IPS-NIHi7 (cell line): Measurements from ENCODE around the gene NOL4L.
A peak's percentile ranks its signal among the peaks of the same experiment; 100 is the strongest.
"Not testable (repeated sequence)": the region's sequence is repeated elsewhere in the genome, so short reads cannot be mapped to it uniquely, and the experiment has no call there.

ENCODE experiments used
- DNase-seq: peaks from one replicate; pipeline ENCODE4 v3.0.0; 2012; ENCODE audit warnings: mixed read lengths; ENCODE audit errors: extremely low spot score

The NOL4L gene

DNA sequence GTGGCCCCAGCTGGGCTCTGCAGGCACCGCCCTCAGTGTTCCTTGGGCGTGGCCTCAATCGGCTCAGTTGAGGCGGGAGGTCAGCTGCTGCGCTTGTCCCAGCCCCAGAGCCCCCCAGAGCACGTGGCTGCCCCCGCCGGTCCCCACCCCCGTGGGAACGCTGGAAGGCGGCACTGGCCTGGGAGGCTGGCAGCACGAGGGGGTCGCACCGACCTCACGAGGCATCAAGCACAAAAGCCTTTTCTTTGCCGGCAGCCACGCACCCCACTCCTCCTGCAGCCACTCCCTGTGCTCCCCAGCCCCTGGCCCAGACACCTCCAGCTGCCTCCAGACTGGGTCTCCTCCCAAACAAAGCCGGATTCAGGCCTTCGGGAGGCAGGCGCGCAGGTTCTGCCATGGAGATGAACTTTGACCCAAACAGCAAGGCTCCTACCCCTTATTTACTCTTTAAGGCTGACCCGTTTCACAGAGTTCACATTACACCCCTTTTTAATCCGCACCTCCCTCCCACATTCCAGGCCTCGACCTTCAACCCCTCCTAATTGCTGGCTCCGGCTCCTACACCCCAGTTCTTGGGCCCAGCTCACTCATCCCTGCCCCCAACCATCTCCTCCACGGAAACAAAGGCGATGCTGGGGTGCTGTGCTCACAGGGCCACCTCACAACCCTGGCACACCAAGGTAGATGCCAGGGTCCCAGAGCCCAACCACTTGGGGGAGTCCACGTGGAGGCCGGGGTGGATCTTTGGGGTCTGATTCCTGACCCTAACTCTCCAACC is 111.7 kb downstream of the NOL4L start:
- no peak for DNase-seq

DNA sequence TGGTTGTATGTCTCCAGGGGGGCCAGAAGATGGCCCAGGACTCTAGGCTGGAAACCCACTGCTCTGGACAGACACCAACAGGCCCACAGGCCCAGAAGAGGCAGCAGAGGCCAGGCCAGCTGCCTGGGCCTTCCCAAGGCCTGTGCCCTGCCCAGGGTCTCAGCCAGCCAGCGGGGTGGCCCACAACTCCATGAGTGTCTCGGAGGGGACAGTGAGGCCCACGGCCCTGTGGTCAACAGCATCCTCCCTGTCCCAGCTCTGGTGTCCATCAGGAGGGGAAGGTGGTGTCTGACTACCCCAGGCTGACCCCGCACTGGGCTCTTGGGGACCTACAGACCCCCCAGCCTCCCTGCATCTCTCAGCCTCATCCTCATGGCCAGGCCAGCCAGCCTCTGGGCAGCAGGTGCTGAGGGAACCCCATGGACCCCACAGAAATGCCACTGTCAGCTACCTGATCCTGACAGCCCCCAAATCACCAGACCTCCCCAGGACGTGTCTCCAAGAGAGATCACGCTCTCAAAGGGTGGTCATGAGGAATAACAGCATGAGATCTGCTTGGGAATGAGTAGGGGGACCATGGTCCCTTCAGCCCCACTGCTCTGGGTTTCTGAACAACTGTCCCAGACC is 112.4 kb downstream of the NOL4L start:
- no peak for DNase-seq

DNA sequence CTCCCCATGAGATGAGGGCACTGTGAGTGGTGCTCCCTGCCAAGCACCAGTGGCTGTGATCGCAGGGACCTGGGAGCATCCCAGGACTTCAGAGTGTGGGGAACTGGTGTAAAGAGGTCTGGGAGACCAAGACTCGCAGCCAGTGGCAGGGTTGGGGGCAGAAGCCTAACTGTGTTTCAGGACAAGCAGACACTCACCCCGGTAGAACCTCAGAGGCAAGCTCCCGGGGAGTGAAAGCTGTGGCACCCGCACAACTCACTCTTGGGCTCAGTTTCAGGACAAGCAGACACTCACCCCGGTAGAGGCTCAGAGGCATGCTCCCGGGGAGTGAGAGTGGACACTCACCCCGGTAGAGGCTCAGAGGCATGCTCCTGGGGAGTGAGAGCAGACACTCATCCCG is 114.2 kb downstream of the NOL4L start:
- no peak for DNase-seq

DNA sequence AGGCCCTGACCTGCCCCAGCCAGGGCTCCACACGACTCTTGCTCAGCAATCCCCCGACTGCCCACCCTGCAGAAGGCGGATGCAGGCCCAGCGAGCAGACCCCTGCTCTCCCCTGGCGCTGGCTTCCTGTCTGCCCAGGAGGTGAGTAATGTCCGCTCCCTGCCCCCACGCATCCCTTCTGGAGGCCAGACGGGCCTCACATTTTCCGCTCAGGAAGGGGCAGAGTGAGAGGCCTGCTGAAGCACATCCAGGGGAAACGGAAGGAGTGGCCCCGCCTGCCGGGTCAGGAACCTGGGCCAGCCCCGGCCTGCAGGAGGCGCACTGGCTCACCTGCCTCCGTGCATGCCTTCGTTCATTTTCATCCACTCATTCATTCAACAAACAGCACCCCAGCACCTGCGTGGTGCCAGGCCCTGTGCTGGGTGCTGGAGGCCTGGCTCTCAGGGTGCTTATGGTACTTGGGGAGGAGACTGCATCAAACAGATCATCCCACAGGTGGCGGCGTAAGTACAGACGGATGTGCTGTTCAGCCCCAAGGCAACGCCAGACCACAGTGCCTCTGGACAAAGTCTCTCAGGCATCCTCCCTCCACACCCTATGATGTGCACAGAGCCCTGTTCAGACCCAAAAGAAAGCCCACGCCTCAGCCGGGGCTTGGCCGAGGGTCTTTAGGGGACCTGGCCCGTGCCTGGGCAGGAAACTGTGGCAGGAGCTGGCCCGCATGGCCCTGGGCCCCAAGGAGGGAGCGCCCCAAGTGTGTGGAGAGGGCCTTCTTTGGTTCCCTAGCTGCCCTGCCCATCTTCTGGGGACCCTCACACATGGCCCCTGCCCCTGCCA is 114.9 kb downstream of the NOL4L start:
- DNase-seq: peak; percentile 79

DNA sequence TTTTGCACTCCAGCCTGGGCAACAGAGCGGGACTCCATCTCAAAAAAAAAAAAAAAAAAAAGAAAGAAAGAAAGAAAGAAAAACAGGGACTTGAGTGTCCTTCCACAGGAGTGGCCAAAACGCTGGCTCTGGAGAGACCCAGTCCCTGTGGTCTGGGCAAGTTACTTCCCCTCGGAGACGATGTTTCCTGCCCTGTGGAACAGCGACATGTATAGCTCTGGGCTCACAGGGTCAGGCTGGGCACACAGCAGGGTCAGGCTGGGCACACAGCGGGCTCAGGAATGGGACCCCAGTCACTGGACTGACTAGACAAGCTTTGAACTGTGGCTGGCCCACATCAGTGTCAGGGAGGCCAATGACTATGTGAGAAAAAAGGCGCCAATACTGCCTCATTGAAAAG is 116.3 kb downstream of the NOL4L start:
- no peak for DNase-seq

DNA sequence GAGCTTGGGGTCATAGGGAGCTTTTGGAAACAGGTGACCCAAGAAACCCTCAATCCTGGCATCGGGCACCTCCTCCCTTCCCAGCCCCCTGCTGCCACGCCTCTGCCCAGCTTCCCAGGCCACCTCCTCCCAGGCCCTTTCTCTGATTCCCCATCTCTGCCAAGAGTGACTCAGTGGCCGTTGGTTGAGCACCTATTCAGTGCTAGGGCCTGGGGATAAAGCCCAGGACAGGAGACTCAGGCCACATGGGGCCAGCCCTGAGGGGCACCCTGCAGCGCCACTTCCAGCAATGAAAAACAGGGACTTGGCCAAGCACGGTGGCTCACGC is 116.9 kb downstream of the NOL4L start:
- DNase-seq: no peak

DNA sequence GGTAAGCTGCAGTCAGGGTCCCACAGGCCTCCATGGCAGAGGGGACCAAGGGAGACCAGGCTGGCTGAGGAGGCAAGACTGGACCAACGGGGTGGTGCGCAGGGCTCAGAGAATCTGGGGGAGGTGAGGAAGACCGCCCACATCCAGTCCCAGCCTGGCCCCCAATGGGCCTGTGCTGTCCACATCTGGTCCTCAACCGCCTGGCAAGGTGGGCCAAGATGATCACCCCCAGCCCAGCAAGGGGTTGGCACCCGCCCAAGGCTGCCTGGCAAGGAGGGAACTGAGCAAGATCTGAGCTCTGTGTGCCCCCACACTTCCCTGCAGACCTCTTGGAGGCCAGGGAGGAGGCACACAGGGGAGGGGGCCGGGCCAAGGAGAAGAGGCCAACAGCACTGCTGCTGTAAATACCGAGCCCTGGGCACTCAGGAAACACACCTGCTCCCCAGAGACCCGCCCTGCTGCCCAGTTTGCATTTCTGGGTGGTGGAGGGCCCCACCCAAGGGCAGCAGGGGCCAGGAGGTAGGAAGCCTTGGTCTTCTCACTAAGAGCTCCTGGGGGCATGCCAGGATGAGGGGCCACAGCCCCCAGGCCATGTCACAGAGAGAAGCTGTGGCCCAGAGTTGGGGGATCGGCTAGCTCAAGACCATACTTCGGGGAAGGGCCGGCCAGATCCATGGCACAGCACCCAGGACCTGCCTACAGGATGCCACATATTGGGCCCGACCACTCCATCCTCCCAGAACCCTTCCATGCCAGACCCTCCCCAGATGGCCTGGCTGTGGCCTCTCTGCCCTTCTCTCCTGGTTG is 117.4 kb downstream of the NOL4L start:
- DNase-seq: no peak

DNA sequence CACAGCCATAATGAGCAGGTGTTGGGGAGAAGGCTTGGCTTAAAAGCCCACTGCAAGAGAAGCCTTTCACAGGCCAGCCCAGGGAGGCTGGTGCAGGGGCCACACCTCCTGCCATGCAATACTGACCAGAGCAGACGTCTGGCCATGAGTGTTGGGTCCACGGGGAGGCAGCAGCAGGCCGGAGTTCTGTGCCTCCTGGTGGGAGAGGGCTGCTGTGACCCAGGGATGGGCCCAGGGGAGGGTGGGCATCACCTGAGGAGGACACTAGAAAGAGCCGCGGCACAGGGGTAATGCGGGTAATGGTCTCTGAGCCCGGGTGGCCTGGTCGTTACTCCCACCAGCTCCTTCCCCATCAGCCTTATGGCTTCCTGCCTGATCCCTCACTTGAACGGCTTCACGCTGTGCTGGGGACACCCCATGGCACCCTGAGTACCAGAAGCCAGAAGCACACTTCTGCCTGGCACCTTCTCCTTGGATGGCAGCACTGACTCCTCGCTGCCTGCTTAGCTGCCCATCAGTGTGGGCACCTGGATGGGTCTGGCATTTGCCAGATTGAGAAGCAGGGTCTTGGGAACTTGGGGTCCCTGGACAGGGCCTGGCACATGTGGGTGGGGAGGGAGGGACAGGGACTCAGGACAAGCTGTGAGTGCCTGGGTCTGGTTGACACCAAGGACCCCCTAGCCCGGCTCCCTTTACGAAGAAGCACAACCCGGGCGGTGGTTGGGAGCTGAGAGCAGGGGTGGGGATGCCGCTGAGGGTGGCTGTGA is 118.2 kb downstream of the NOL4L start:
- no peak for DNase-seq

DNA sequence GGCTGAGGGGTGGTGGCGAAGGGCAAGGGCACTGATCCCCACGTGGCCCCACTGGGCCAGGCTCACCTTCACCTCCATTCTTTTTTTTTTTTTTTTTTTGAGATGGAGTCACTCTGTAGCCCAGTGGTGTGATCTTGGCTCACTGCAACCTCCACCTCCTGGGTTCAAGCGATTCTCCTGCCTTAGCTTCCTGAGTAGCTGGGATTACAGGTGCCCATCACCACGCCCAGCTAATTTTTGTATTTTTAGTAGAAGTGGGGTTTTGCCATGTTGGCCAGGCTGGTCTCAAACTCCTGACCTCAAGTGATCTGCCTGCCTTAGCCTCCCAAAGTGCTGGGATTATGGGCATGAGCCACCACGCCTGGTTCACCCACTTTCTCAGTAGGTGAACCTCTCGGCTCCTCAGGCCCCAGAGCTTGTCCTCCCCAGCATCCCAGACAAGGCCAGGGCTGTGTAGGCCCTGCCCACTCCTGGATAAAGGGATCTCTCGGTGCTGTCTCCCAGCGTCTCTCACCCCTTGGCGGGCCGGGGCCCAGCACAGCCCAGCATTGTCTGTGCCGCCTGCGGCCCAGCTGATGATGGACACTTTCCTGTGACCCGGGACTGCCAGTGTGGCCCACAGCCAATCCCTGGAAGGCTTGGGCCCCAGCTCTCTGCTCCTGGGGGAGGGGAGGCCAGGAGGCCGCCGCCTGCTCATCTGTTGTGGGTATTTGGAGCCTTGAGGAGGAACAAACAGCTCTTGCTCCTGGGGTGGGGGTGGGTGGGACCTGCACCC is 119.0 kb downstream of the NOL4L start:
- not testable (repeated sequence) for DNase-seq

DNA sequence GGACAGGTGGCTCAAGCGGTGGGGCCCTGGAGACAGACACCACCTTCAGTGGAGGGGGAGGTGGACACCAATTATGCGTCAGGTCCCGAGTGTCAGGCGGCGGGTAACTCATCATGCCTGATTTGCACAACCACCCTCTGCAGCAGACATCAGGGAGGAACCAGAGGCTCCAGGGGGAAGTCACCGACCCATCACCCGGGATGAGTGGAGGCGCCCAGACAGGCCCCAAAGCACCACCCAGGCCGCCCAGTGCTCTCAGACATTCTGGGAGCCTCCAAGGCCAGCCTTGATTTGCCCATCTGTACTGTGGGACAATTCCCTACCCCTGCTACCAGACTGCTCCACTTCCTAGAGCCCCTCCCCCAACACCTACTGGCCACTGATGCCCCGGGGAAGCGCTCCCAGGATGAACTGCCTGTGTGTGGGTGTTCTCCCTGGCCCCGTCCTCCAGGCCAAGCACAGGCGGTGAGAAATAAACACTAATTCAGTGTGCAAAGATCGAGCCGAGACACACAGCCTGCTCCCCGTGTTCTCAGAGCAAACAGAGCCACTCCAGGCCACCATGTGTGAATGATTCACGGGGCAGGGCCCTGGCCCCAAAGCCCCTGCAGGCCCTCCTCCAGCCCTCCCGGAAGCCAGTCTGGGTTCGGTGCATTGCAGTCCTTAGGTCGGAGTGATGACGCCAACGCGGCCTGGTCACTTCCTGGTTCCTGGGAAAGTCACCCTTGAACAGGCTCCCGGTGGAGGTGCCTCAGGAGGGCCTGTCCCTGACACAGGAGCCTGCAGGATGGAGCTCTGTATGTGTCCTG is 119.8 kb downstream of the NOL4L start:
- no peak for DNase-seq

DNA sequence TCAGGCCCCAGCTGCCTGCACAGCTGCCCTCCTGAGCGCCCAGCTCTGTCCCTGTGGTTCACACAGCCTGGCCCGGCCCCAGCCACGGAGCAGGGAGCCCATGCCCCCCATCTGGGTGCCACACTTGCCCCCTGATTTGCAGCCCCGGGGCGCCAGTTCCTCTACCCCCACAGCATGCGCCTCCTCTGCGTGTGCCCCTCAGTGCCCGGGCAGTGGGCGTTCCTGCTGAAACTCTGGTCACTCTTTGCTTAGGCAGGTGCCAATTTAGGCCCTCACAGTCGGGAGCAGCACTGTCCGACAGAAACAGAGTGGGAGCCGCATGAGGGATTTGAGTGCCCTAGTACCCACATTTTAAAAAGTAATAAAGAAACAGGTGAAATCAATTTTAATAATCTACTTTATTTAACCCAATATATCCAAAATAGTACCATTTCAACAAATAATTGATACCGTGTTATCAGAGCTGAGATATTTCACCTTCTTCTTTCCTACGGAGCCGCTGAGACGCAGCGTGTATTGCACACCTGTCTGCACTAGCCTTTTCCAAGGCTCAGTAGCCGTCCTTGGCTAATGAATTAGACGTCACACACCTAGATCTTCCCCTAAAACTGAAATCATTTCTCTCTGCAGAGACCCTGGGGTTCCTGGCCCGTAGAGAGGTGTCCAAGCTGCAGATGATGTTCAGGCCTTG is 120.6 kb downstream of the NOL4L start:
- DNase-seq: no peak

DNA sequence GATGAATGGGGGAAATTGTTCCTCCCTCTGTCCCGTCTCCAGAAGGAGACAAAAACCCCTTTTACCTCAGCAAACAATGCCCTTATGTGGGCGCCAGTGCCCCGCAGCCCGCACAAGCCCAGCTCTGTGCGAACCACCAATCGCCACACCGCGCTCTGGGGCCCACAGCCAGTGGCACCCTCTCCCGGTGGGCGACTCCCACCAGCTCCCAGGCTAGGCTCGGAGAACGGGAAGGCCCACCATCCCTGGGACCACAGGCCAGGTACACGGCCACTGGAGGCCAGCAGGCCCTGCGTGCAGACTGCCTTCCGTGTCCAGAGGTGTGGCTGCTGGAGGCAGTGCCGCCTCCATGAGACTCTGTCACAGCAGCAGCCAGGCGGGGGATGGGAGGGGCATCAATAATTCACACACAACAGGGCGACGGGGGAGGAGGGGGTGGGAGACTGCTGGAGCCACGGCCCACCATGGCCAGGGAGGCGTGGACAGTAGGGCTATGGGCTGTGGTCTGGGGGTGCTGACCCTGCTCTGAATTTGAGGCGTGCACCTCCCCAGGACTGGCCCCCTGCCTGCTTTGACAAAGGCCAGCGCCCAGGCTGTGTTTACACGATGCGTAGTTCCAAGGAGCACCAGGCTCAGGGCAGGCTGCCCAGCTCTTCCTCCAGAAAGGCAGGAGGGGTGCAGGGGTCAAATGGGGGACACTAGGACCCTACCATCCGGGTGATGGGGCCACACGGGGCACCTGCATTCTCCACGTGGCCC is 121.3 kb downstream of the NOL4L start:
- no peak for DNase-seq

DNA sequence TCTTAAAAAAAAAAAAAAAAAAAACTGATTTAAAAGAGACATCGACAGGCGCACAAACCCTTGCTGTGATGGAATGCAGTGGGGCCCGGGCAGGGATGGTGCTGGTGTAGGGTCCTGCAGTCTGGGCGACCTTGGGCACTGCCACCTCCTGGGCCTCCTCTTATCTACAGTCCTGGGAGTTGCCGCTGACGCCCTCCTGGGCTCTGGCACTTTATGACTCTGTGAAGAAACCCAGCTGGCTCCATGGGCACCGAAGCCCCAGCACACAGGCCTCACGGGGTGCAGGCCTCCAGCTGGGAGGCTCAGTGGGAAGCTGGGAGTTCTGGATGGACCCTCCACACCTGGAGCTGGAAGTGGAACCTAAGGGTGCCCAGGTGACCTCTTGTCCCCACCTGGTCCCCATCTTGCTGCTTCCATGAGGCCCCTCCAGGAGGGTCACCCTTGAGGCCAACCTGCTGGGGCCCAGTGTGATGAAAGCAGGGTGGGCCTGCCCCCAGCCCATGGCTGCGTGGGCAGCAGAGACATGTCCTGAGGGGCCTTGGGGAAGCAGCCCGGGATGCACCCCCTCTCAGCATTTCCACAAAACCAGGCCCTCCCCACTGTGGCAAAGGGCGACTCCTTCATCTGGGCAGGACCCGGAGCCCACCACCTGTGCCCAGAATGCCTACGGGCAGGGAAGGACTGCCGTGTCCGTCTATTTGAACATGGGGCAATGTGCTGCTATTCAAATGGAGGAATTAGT is 122.1 kb downstream of the NOL4L start:
- DNase-seq: no peak

DNA sequence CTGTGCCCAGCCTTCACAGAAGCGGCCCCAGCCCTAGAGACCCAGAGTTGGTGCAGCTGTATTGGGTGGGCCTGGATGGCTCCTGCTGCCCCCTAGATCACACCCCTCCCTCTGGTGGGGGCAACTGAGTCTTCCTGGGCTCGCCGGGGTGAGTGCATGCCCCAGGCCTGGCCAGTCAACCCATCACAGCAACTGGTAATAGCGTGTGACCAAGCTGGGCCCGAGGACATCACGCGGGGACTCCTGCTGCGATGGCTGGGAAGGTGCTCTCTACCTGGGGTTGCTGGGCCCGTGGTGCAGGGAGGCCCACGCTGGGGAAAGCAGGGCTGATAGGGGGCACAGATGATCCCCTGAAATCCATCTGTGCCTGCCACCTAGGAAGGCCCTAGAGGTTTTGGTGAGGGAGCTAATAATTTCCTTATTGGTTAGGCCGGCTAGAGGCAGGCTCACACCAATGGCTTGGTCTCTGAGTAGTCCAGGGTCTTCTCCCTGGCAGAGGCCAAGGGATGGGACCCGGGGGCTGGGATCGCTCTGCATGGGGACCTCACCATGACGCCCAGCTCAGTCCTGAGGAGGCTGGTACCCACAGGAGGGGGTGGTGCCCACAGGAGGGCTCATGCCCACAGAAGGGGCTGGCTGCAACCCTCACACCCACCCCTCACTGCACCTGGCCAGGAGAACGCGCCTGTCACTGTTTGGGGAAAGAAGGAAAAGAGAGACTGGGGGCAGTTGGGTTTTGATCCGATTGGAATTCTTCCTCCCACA is 123.1 kb downstream of the NOL4L start:
- DNase-seq: no peak

DNA sequence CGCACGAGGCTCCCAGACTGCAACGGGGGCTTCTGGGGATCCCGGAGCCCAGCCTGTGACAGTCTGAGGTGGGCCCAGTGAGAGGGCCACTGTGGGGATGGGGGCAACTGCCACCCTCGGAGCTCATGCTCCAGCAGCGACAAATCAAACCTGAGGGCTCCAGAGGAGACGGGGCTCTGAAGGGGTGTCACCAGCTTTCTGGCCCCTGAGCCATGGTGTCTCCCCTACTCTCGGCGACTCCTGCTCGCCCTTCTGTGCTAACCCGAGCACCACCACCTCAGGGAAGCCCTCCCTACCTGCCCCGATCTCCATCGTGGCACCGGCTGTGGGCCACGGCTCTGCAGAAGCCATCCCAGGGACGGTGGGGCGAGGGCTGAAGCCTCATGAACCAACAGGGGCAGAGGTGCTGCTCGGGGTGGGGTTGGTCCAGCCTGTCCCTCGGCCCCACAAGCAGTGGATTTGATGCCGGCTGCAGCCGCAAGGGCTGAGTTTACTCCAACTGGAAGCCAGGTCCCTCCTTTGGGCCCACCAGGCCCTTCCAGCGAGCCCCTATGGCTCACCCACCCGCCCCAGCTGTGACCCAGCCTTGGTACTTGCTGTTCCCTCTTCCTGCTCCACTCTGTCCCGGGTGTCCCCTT is 124.3 kb downstream of the NOL4L start:
- DNase-seq: no peak

DNA sequence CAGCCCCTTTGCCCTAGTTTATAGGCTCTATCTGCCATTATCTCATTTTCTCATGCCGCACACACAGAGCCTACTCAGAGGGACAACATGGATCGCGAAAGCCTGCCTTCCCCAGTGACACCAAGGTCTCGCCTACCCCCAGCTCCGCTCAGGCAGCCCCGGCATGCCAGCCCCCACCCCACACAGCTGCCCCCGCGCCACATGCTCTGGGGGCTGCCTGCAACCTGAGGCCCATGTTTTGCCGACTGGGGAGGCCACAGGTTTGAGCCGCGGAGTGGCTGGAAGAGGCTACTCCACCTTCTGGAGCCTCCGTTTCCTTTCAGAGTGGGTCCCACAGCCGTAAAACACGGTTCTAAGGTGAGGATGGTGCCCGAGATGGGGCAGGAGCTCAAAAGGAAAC is 124.9 kb downstream of the NOL4L start:
- DNase-seq: no peak
